ENCODE measurements around the gene CDC20B.

- TF ChIP-seq CTCF (IDR thresholded peaks at IDR 0.05) = no peak
- no peak for TF ChIP-seq REST (IDR thresholded peaks at IDR 0.05; ENCODE audit: insufficient read depth in 1 of 2, low read depth in 2 of 2, low read length in 1 of 2)
- no peak for TF ChIP-seq SIN3A (IDR thresholded peaks at IDR 0.05; ENCODE audit: borderline replicate concordance, insufficient read depth, low read depth, low read length)
Observed at GRCh38 chr5:55123365-55123764, 49.6 kb downstream of the CDC20B start.
